K562 (cell line): ENCODE data around the gene TM9SF3. TPM values are rescaled to one million over a fixed set of nuclear protein-coding genes. Genes with fewer than 3 reads are reported as not detected.

Experiments
- ARHGAP35 ChIP-seq: fragments of 450-650 bp; IDR thresholded peaks from 2 replicates; pipeline ENCODE4 v1.6.1; 2018; ENCODE audit not compliant: partially characterized antibody
- BRCA1 ChIP-seq, 2 experiments: fragments of 450-650 bp in 1 of 2; sonication (generic) in 1 of 2; formaldehyde crosslinking in 1 of 2; IDR thresholded peaks; 2 replicates each; pipeline versions ENCODE4 v1.5.0 to v1.6.1; 2017 to 2020; ENCODE audit warnings: mild to moderate bottlenecking in 1 of 2, missing genetic modification reagents in 1 of 2
- CEBPB ChIP-seq: fragments of 450-650 bp; IDR thresholded peaks from 2 replicates; pipeline ENCODE4 v1.6.1; 2016; ENCODE audit warnings: missing genetic modification characterization, missing compliant biosample characterization
- ETV6 ChIP-seq, 3 experiments: fragments of 150-350 bp in 1 of 3; sonication (generic) in 1 of 3; formaldehyde crosslinking in 1 of 3; IDR thresholded peaks; 2 replicates each; pipeline versions ENCODE4 v1.6.1 to v1.8.0; 2014 to 2022; ENCODE audit warnings: borderline replicate concordance in 2 of 3, low read depth in 2 of 3, antibody characterized with exemption in 1 of 3, low read length in 1 of 3, mild to moderate bottlenecking in 1 of 3, missing genetic modification reagents in 1 of 3
- FOXJ3 ChIP-seq: sonication (generic); formaldehyde crosslinking; IDR thresholded peaks from 2 replicates; pipeline ENCODE4 v1.4.0; 2020; ENCODE audit warnings: mild to moderate bottlenecking, missing genetic modification reagents
- GMEB1 ChIP-seq: fragments of 250-450 bp; sonication (Bioruptor Pico); IDR thresholded peaks from 2 replicates; pipeline ENCODE4 v1.4.0; 2020; ENCODE audit warnings: mild to moderate bottlenecking
- ILF3 ChIP-seq: fragments of 450-650 bp; IDR thresholded peaks from 2 replicates; pipeline ENCODE4 v1.6.1; 2018; ENCODE audit warnings: antibody characterized with exemption, mild to moderate bottlenecking, moderate library complexity, borderline replicate concordance
- MLLT1 ChIP-seq, 2 experiments: fragments of 450-650 bp; IDR thresholded peaks; 2 replicates each; pipeline ENCODE4 v1.6.1; 2016
- MTA1 ChIP-seq: fragments of 450-650 bp; IDR thresholded peaks from 2 replicates; pipeline ENCODE4 v1.6.1; 2017; ENCODE audit warnings: borderline replicate concordance
- NCOR1 ChIP-seq: fragments of 450-650 bp; IDR thresholded peaks from 2 replicates; pipeline ENCODE4 v1.6.1; 2016; ENCODE audit warnings: mild to moderate bottlenecking, moderate library complexity
- NONO ChIP-seq, 2 experiments: fragments of 200-400 bp in 1 of 2; fragments of 450-650 bp in 1 of 2; formaldehyde crosslinking in 1 of 2; IDR thresholded peaks; 2 replicates each; pipeline ENCODE4 v1.6.1; 2017; ENCODE audit warnings: low read depth in 2 of 2, mild to moderate bottlenecking in 2 of 2, moderate library complexity in 2 of 2, low read length in 1 of 2
- NR2C2 ChIP-seq, 2 experiments: fragments of 200-800 bp in 1 of 2; sonication (Bioruptor generic) in 1 of 2; sonication (generic) in 1 of 2; formaldehyde crosslinking in 1 of 2; IDR thresholded peaks; 2 replicates each; pipeline versions ENCODE4 v1.6.1 to v1.8.0; 2016 to 2022; ENCODE audit warnings: mild to moderate bottlenecking in 1 of 2, missing compliant biosample characterization in 1 of 2, missing genetic modification characterization in 1 of 2, missing genetic modification reagents in 1 of 2
- PREB ChIP-seq: sonication (generic); formaldehyde crosslinking; IDR thresholded peaks from 2 replicates; pipeline ENCODE4 v1.8.1; 2023; ENCODE audit warnings: mild to moderate bottlenecking, missing genetic modification reagents
- RBM25 ChIP-seq: fragments of 200-400 bp; formaldehyde crosslinking; IDR thresholded peaks from 2 replicates; pipeline ENCODE4 v1.6.1; 2018; ENCODE audit warnings: low read length, low read depth, moderate library complexity; ENCODE audit not compliant: severe bottlenecking
- SRSF7 ChIP-seq: fragments of 200-400 bp; formaldehyde crosslinking; optimal IDR thresholded peaks from 2 replicates; pipeline ENCODE3; 2017; ENCODE audit warnings: mild to moderate bottlenecking, low read depth, low read length
- TARDBP ChIP-seq: fragments of 450-650 bp; IDR thresholded peaks from 2 replicates; pipeline ENCODE4 v1.6.1; 2016
- ZNF274 ChIP-seq: IDR thresholded peaks from 2 replicates; pipeline ENCODE4 v1.6.1; 2011; ENCODE audit warnings: low read depth, mild to moderate bottlenecking, low read length, moderate library complexity, borderline replicate concordance
- ZNF282 ChIP-seq: sonication (generic); formaldehyde crosslinking; IDR thresholded peaks from 2 replicates; pipeline ENCODE4 v1.8.1; 2023; ENCODE audit warnings: missing genetic modification reagents
- ZNF384 ChIP-seq: IDR thresholded peaks from 2 replicates; pipeline ENCODE4 v1.6.1; 2012; ENCODE audit warnings: low read depth, low read length, improper control_type of control experiment
- ZNF41 ChIP-seq: fragments of 250-450 bp; sonication (Bioruptor Pico); conservative IDR thresholded peaks from 2 replicates; pipeline ENCODE4 v1.4.0; 2020; ENCODE audit warnings: mild to moderate bottlenecking
- ZNF696 ChIP-seq: fragments of 250-450 bp; sonication (Bioruptor Pico); conservative IDR thresholded peaks from 2 replicates; pipeline ENCODE4 v1.4.0; 2020; ENCODE audit warnings: mild to moderate bottlenecking, moderate library complexity
- ZNF76 ChIP-seq: fragments of 250-450 bp; sonication (Bioruptor Pico); IDR thresholded peaks from 2 replicates; pipeline ENCODE4 v1.4.0; 2020; ENCODE audit warnings: mild to moderate bottlenecking, moderate library complexity, borderline replicate concordance
- ZNF766 ChIP-seq: fragments of 200-800 bp; sonication (Bioruptor generic); conservative IDR thresholded peaks from 2 replicates; pipeline ENCODE4 v1.6.1; 2016; ENCODE audit warnings: missing genetic modification characterization, missing compliant biosample characterization
- ZNF785 ChIP-seq: fragments of 250-450 bp; sonication (Bioruptor Pico); IDR thresholded peaks from 2 replicates; pipeline ENCODE4 v1.4.0; 2020; ENCODE audit warnings: mild to moderate bottlenecking
- polyA plus RNA-seq, 8 experiments: library from polyadenylated mRNA; depleted of rRNA in 4 of 8; stranded (reverse) in 5 of 8; unstranded in 3 of 8; fragments of >200 nt; fragmentation: Nextera tagmentation in 2 of 8; fragmentation: Illumina TruSeq in 1 of 8; extraction: Ambion mirVana in 2 of 8; extraction: Trizol in 1 of 8; gene quantifications; 2 replicates each; pipeline versions ENCODE4 v1.2.1 to v1.2.3, GENCODE V29; 2011 to 2014; ENCODE audit warnings: inconsistent platforms in 1 of 8, missing spikeins in 1 of 8
- total RNA-seq, 7 experiments: library from RNA; depleted of rRNA in 6 of 7; stranded (reverse); fragments of >200 nt in 6 of 7; fragmentation: Illumina TruSeq in 2 of 7; extraction: Trizol in 2 of 7; gene quantifications; 2 replicates each; pipeline versions ENCODE4 v1.2.1 to v1.2.3, GENCODE V29; 2011 to 2021; ENCODE audit warnings: low replicate concordance in 1 of 7

The TM9SF3 gene
- total and polyA plus RNA-seq, 9 of the 15 experiments (the other 6 are each of a cell fraction or from before 2014, with no cell fraction given) = 16.1 to 63.1 (median 34.9) TPM

- TF ChIP-seq ZNF766 (CRISPR knock-in tag) = peak; percentile 51; the same call in 1 of the 2 replicates
- TF ChIP-seq RBM25 = no peak
- no peak for TF ChIP-seq NR2C2 (CRISPR knock-in tag; IDR thresholded peaks at IDR 0.05)
- 0 out of 2 replicates have a peak, but pooled peaks have one; percentile 22 for TF ChIP-seq NR2C2 (tag; IDR thresholded peaks at IDR 0.05)
- no peak for TF ChIP-seq ZNF41
- no peak for TF ChIP-seq ETV6 (IDR thresholded peaks at IDR 0.05; ENCODE audit: borderline replicate concordance in 1 of 2, low read depth in 2 of 2, low read length in 1 of 2)
- TF ChIP-seq ETV6 (CRISPR knock-in tag; IDR thresholded peaks at IDR 0.05; ENCODE audit: borderline replicate concordance) = no peak
- TF ChIP-seq NONO (IDR thresholded peaks at IDR 0.05; ENCODE audit: low read depth in 2 of 2, low read length in 1 of 2) = peak in 1 of 2 experiments; percentile 37; a peak in 1 of 4 replicates
- no peak for TF ChIP-seq CEBPB (tag)
- TF ChIP-seq FOXJ3 = no peak
- TF ChIP-seq ILF3 = no peak
- peak; percentile 39 to 69; a peak in 2 of 4 replicates for TF ChIP-seq MLLT1 (IDR thresholded peaks at IDR 0.05)
- no peak for TF ChIP-seq ZNF384
- no peak for TF ChIP-seq BRCA1 (IDR thresholded peaks at IDR 0.05)
- TF ChIP-seq BRCA1 (CRISPR knock-in tag; IDR thresholded peaks at IDR 0.05) = no peak
- TF ChIP-seq PREB = no peak
- no peak for TF ChIP-seq ARHGAP35
- no peak for TF ChIP-seq ZNF76
- TF ChIP-seq SRSF7 = no peak
- no peak for TF ChIP-seq ZNF696 (CRISPR knock-in tag)
- peak; percentile 91; the same call in 1 of the 2 replicates for TF ChIP-seq TARDBP
- TF ChIP-seq MTA1 = peak; percentile 72; the same call in 1 of the 2 replicates
- TF ChIP-seq GMEB1 (CRISPR knock-in tag) = no peak
- TF ChIP-seq NCOR1 = peak; percentile 99
- peak; percentile 50; the same call in 1 of the 2 replicates for TF ChIP-seq ZNF274
- TF ChIP-seq ZNF785 (CRISPR knock-in tag) = no peak
- TF ChIP-seq ZNF282 (CRISPR knock-in tag) = no peak
Observed at GRCh38 chr10:96619120-96619519, 32.3 kb upstream of the TM9SF3 start (continued).
